Right renal cortex interstitium (tissue), 3 donors: Measurements from ENCODE around the gene DCXR. TPM values are rescaled to one million over a fixed set of nuclear protein-coding genes. Genes with fewer than 3 reads are reported as not detected.

Source experiments
- DNase-seq, 3 donors: peaks; one replicate each; pipeline ENCODE4 v3.0.0-alpha.2; 2013; ENCODE audit warnings: low read depth in 3 of 3, low spot score in 2 of 3
- polyA plus RNA-seq, 3 donors: library from polyadenylated mRNA; unstranded; fragments of 120-200 nt; gene quantifications; one replicate each; pipeline ENCODE4 v1.2.1, GENCODE V29; 2013; ENCODE audit not compliant: insufficient read length in 3 of 3

The DCXR gene
- polyA plus RNA-seq, 3 donors = 79.3 to 90.0 (median 89.4) TPM

GRCh38 chr17:82001571-82002056 is 35.9 kb downstream of the DCXR start:
- DNase-seq = no peak

DNA sequence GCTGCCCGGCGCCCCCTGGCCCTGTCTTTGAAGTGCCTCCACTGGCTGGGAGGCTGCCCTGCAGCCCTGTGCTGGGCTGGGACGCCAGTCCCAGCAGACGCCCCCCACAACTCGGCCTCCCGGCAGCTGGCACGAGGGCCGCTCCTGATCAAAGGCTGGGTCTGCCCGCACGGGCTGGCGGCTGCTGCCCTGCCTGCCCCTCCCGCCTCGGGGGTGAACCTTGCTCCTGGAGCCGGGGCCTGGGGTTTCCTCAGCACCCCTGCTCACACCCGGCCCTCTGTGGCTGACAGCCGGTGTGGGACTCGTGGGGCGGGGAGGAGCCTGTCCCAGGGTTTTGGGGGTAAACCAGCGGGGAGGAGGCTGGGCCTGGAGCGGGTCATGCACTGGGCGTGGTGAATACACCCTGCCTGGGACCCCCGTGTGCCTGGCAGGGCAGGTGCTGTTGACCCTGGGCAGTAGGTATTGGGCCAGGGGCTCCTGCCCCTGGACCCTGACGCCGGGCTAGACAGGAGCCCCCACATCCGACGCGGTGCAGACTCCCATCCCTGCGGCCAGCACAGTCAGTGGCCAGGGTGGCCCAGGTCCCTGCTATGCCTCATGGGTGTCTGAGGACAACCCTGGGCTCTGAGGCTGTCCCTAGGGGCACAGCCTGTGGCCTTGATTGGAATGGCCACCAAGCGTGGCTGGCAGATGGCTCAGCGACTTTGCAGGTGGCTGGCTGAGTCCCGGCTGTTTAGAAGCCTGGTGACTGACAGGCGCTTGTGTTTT is 36.5 kb downstream of the DCXR start:
- DNase-seq = no peak

DNA sequence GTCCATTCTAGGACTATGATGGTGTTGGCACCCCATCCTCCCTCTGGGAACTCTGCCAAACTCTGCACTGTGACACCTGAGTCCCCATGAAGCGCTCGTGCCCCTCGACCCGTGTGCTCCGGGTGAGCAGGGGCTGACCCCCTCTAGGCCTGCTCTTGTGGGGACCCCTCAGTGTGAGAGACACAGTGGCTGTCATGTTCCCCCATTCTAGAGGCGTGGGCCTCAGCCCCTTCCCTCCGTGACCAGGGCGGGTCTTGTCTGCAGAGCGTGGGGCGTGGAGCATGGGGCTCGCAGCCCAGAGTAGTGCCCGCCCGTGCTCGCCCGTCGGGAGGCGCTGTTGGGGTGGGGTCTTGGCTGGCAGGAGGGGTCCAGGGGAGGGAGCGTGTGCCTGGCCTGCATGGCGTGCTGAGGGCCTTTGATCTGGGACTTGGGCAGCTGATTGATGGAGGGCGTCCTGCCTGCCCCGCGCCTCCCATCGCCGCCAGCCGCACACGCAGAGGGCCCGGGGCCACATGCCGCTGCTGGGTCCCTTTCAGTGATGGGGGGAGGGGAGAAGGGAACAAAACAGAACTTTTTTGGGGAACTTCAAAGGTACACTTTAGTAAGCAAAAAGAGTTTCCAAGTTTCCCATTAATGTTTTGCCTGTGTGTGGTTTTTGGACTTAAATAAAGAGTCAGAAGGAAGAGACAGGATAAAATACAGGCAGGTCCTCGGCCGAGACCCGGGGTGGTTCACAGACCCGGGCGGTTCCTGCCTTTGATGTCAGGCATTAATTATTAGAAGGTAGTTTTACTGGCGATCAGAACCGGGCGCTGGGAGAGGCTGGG is 37.3 kb downstream of the DCXR start:
- DNase-seq = no peak

GRCh38 chr17:81999587-81999975 is 37.9 kb downstream of the DCXR start:
- no peak for DNase-seq

- DNase-seq = no peak
Observed at GRCh38 chr17:81998691-81999438, 38.6 kb downstream of the DCXR start.

GRCh38 chr17:81998212-81998611 is 39.3 kb downstream of the DCXR start:
- DNase-seq = no peak

- DNase-seq = no peak
Observed at GRCh38 chr17:81996757-81997441, 40.6 kb downstream of the DCXR start.

GRCh38 chr17:81996232-81996756 is 41.2 kb downstream of the DCXR start:
- DNase-seq = no peak

GRCh38 chr17:81995463-81996231 is 41.9 kb downstream of the DCXR start:
- DNase-seq = no peak

DNA sequence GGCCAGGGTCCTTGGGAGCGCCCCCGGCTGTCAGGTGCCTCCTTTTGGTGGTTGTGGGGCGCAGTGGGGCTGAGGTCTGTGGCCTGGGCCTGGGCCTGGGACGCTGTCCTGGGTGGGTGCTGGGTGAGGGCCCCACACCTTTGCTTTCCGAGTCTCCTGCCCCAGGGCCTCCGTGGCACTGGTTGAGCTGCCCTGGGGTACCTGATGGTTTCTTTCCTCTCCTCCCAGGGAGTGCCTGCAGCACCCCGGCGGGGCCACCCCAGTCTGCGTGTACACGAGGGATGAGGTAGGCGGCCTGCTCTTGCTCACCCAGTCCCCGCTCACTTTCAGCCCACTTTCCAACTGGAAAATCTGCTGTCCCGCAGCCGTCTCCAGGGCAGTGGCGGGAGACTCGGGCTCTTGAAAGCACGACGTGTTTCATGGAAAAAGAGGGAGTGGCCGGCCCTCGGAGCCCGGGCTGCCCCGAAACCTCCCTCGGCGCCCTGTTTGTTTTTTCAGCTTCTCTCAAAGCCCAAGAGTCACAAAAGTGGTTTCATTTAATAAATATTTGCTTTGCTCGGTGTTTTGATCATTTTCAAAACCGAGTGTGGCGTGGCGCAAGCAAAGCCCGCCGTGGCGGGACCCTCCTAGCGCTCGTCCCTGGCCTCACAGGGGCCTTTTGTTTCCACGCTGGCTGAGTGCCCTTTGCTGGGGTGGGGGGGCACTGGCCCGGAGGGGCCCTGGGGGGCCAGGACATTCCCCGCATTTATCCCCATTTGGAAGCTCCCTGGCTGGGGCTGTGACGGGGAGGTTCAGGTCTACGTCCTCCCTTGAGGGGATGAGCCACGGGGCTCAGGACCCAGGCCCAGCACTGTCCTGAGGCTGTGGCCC is 42.7 kb downstream of the DCXR start:
- DNase-seq = no peak

GRCh38 chr17:81993729-81994592 is 43.5 kb downstream of the DCXR start:
- DNase-seq = no peak

- no peak for DNase-seq
Observed at GRCh38 chr17:81992306-81993102, 45.0 kb downstream of the DCXR start.

- no peak for DNase-seq
Observed at GRCh38 chr17:81991684-81992305, 45.7 kb downstream of the DCXR start.

DNA sequence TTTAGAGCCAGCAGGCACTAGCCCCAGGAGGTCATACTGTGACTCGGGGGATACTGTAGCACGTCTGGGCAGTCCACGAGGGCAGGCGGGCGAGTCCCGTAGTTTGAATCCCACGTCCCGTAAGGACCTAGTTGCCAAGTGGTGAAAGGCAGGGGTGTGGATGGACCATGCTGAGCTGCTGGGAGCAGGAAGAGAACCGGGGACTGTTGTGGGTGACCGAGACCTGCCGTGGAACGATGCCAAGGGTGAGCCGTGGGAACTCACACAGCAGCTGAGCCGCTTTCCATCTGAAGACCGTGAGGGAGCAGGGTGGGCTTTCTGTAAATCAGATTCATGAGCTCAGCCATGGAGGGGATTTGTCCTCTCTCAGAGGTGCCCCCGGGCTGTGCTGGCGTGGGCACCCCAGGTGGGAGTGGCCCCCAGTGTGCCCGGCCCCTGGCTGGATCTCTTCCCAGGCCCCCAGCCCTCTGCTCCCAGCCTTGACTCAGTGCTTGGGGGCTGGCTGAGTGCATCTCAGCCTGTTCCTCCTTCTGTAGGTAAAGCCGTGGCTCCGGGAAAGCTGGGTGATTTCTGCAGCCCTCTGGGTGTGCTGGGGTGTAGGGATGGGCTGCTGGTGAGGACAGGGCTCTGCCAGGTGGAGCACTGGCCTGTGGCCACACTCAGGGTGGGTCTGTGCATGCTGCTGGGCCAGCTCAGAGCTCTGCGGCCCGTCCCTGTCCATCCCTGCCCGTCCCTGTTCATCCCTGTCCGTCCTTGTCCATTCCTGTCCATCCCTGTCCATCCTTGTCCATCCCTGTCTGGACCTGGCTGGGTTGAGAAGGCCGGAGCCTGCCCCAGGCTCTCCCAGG is 46.4 kb downstream of the DCXR start:
- no peak for DNase-seq

DNA sequence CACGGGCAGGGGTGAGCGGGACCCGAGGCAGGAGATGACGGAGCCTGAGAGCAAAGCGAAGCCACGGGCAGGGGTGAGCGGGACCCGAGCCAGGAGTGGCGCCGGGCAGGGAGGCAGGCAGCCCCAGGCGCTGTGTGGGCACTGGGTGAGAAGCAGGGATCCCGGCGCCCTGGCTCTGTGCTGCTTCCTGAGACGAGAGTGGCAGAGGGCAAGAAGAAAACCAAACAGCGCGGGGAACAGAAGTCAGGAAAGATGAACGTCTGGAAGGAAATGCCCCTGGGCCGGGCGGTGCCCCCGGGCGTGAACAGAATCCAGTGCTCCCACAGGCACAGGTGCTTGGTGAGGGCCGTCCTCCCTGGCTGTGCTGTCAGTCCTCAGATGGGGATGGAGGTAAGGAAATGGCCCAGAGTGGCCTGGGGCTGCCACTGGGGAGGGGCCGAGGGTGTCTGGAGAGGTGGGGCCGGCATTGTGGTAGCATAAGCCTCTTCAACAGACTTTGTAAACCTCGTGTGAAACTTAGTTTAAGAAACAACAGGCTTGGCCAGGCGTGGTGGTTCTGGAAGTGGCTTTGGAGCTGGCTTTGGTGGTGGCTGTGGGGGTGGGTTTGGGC is 50.2 kb downstream of the DCXR start:
- no peak for DNase-seq
